K562 (cell line): ENCODE results near the gene YBX2. TPM values are rescaled to one million over a fixed set of nuclear protein-coding genes. Genes with fewer than 3 reads are reported as not detected.

Experiments
- ATAC-seq: fragments of 200-7000 bp; cut with Tn5 transposase; 3 replicates; pipeline ENCODE4 v1.9.1; 2020; ENCODE audit warnings: moderate library complexity
- BruUV-seq: library from RNA; stranded (reverse); fragments of 400-500 nt; replicated peaks from 2 replicates; lab custom pipeline; 2021; lab: Mats Ljungman, UMichigan
- CTCF ChIA-PET: fragments of 300-600 bp; formaldehyde crosslinking; extraction: SDS; loops from one replicate; lab custom pipeline; 2021; ENCODE audit warnings: low intra/inter-chr PET ratio; lab: Yijun Ruan, JAX
- POLR2A ChIA-PET: fragments of 300-600, 350-650 bp; sonication (Branson Sonifier 250); formaldehyde crosslinking; extraction: SDS; loops from one replicate; lab custom pipeline; 2021; ENCODE audit warnings: antibody characterized with exemption, inconsistent platforms; lab: Yijun Ruan, JAX
- DNase-seq, 4 experiments: peaks; one replicate each; pipeline versions ENCODE4 v3.0.0 to v3.0.0-alpha.2; 2011 to 2018; ENCODE audit warnings: low spot score in 3 of 4, mixed read lengths in 3 of 4; ENCODE audit errors: extremely low read depth in 1 of 4
- FAIRE-seq: peaks from 2 replicates; lab custom pipeline; 2011; peaks lifted over from hg19 to GRCh38; lab: Jason Lieb, UNC
- H2AFZ ChIP-seq: 2 replicates; pipeline ENCODE4 v1.6.0; 2011; ENCODE audit warnings: low read depth, low read length, control low read depth, inconsistent platforms
- H3K27ac ChIP-seq: fragments of 200-600 bp; 3 replicates; pipeline ENCODE4 v1.8.0; 2011; ENCODE audit warnings: low read depth, mild to moderate bottlenecking, control low read depth, inconsistent platforms, low read length, moderate library complexity, mixed read lengths; ENCODE audit errors: extremely low read depth
- H3K27me3 ChIP-seq, 2 experiments: fragments of 300-600 bp in 1 of 2; 2 replicates in 1 of 2; 3 replicates in 1 of 2; pipeline versions ENCODE4 v1.6.0 to v1.8.0; 2011; ENCODE audit warnings: inconsistent platforms in 2 of 2, low read length in 2 of 2, mild to moderate bottlenecking in 1 of 2, mixed read lengths in 1 of 2, moderate library complexity in 1 of 2; ENCODE audit not compliant: control insufficient read depth in 2 of 2, insufficient read depth in 2 of 2
- H3K36me3 ChIP-seq: fragments of 300-600 bp; 3 replicates; pipeline ENCODE4 v1.8.0; 2011; ENCODE audit warnings: mild to moderate bottlenecking, low read length, inconsistent platforms; ENCODE audit not compliant: control insufficient read depth, insufficient read depth
- H3K4me1 ChIP-seq, 2 experiments: fragments of 200-600 bp in 1 of 2; replicated peaks in 1 of 2; 2 replicates in 1 of 2; 3 replicates in 1 of 2; pipeline versions ENCODE4 v1.5.1 to v1.8.0; 2011; ENCODE audit warnings: inconsistent platforms in 2 of 2, low read length in 2 of 2, mild to moderate bottlenecking in 1 of 2, mixed read lengths in 1 of 2, moderate library complexity in 1 of 2; ENCODE audit not compliant: control insufficient read depth in 2 of 2, insufficient read depth in 2 of 2
- H3K4me2 ChIP-seq: 2 replicates; pipeline ENCODE4 v1.6.1; 2011; ENCODE audit warnings: low read length, control low read depth, inconsistent platforms, mixed read lengths; ENCODE audit not compliant: insufficient read depth
- H3K4me3 ChIP-seq: fragments of 200-600 bp; sonication (generic), shearing (Covaris generic); 2 replicates; pipeline ENCODE4 v1.5.1; 2016; ENCODE audit warnings: control low read depth, inconsistent platforms
- H3K79me2 ChIP-seq: fragments of 200-600 bp; 3 replicates; pipeline ENCODE4 v1.8.0; 2011; ENCODE audit warnings: low read length, inconsistent platforms; ENCODE audit not compliant: control insufficient read depth, insufficient read depth
- H3K9ac ChIP-seq, 2 experiments: 2 replicates each; pipeline versions ENCODE4 v1.6.0 to v1.6.1; 2011; ENCODE audit warnings: low read depth in 2 of 2, low read length in 2 of 2, control low read depth in 1 of 2, inconsistent platforms in 1 of 2, mild to moderate bottlenecking in 1 of 2, mixed read lengths in 1 of 2; ENCODE audit not compliant: insufficient read depth in 1 of 2
- H3K9me1 ChIP-seq: one replicate; pipeline ENCODE4 v1.6.0; 2011; ENCODE audit warnings: inconsistent platforms, mild to moderate bottlenecking, low read length, moderate library complexity; ENCODE audit not compliant: control insufficient read depth, insufficient read depth
- H3K9me3 ChIP-seq: replicated peaks from 2 replicates; pipeline ENCODE4 v1.5.1; 2011; ENCODE audit warnings: low read depth, low read length, inconsistent platforms; ENCODE audit not compliant: control insufficient read depth, insufficient read depth
- H4K20me1 ChIP-seq: replicated peaks from 2 replicates; pipeline ENCODE4 v1.6.1; 2011; ENCODE audit warnings: low read length, inconsistent platforms, mixed read lengths; ENCODE audit not compliant: control insufficient read depth, insufficient read depth
- BCL6 ChIP-seq: fragments of 250-450 bp; sonication (Bioruptor Pico); IDR thresholded peaks from 2 replicates; pipeline ENCODE4 v1.4.0; 2020
- BDP1 ChIP-seq: IDR thresholded peaks from 3 replicates; pipeline ENCODE4 v1.6.1; 2011; ENCODE audit not compliant: insufficient read length, insufficient read depth
- DNMT1 ChIP-seq: fragments of 450-650 bp; IDR thresholded peaks from 2 replicates; pipeline ENCODE4 v1.6.1; 2016; ENCODE audit warnings: antibody characterized with exemption, mild to moderate bottlenecking
- KAT8 ChIP-seq: fragments of 450-650 bp; IDR thresholded peaks from 2 replicates; pipeline ENCODE4 v1.6.1; 2016; ENCODE audit warnings: low read depth, mild to moderate bottlenecking
- MCM3 ChIP-seq: fragments of 450-650 bp; IDR thresholded peaks from 2 replicates; pipeline ENCODE4 v1.6.1; 2016
- NR0B1 ChIP-seq: fragments of 450-650 bp; IDR thresholded peaks from one replicate; pipeline ENCODE4 v1.6.1; 2018; ENCODE audit warnings: mild to moderate bottlenecking, moderate library complexity; ENCODE audit not compliant: partially characterized antibody
- PHF8 ChIP-seq: fragments of 200-600 bp; sonication (generic); IDR thresholded peaks from 2 replicates; pipeline ENCODE4 v1.6.1; 2012; ENCODE audit warnings: mixed run types, mild to moderate bottlenecking, inconsistent platforms, low read length, moderate library complexity, borderline replicate concordance
- RBFOX2 ChIP-seq: fragments of 200-400 bp; formaldehyde crosslinking; IDR thresholded peaks from 2 replicates; pipeline ENCODE4 v1.6.1; 2017; ENCODE audit warnings: low read depth, mild to moderate bottlenecking, low read length, moderate library complexity
- STAT5A ChIP-seq: IDR thresholded peaks from 2 replicates; pipeline ENCODE4 v1.6.1; 2012; ENCODE audit warnings: low read length, inconsistent platforms, borderline replicate concordance
- TSHZ1 ChIP-seq: fragments of 250-450 bp; sonication (Bioruptor Pico); IDR thresholded peaks from 2 replicates; pipeline ENCODE4 v1.4.0; 2020; ENCODE audit warnings: mild to moderate bottlenecking, moderate library complexity
- ZNF23 ChIP-seq: fragments of 250-450 bp; sonication (Bioruptor Pico); IDR thresholded peaks from 2 replicates; pipeline ENCODE4 v1.4.0; 2020; ENCODE audit warnings: mild to moderate bottlenecking
- ZNF609 ChIP-seq: sonication (generic); formaldehyde crosslinking; IDR thresholded peaks from 2 replicates; pipeline ENCODE4 v1.8.1; 2023; ENCODE audit warnings: missing genetic modification reagents, mild to moderate bottlenecking, borderline replicate concordance
- WGBS: fragments of 100-300 bp; shearing (Covaris generic); methylation state at CpG from one replicate; pipeline ENCODE4 v1.1.6; 2016; ENCODE audit warnings: low coverage, mixed read lengths; ENCODE audit not compliant: insufficient coverage; ENCODE audit errors: missing lambda C conversion rate; 5-methylcytosine and 5-hydroxymethylcytosine counted together
- in situ Hi-C: fragments of 300-500 bp; cut with MboI; formaldehyde crosslinking; loops from 4 replicates; pipeline ENCODE4 v1.15.0; 2018; ENCODE audit warnings: inconsistent platforms, mixed read lengths
- intact Hi-C: fragments of 100-400 bp; cut with micrococcal nuclease; formaldehyde crosslinking; loops from 2 replicates; pipeline ENCODE4 v1.14.2; 2022
- polyA plus RNA-seq, 8 experiments: library from polyadenylated mRNA; depleted of rRNA in 4 of 8; stranded (reverse) in 5 of 8; unstranded in 3 of 8; fragments of >200 nt; fragmentation: Nextera tagmentation in 2 of 8; fragmentation: Illumina TruSeq in 1 of 8; extraction: Ambion mirVana in 2 of 8; extraction: Trizol in 1 of 8; gene quantifications; 2 replicates each; pipeline versions ENCODE4 v1.2.1 to v1.2.3, GENCODE V29; 2011 to 2014; ENCODE audit warnings: inconsistent platforms in 1 of 8, missing spikeins in 1 of 8
- total RNA-seq, 7 experiments: library from RNA; depleted of rRNA in 6 of 7; stranded (reverse); fragments of >200 nt in 6 of 7; fragmentation: Illumina TruSeq in 2 of 7; extraction: Trizol in 2 of 7; gene quantifications; 2 replicates each; pipeline versions ENCODE4 v1.2.1 to v1.2.3, GENCODE V29; 2011 to 2021; ENCODE audit warnings: low replicate concordance in 1 of 7

Gene YBX2
- total and polyA plus RNA-seq, 9 of the 15 experiments (the other 6 are each of a cell fraction or from before 2014, with no cell fraction given): 0.03 to 0.59 (median 0.27) TPM; not detected in 6

- peak overlapping the region; percentile 97 for H2AFZ ChIP-seq
- in situ Hi-C loops: no loop called here
- TF ChIP-seq RBFOX2 (peak; percentile 58; the same call in 1 of the 2 replicates), NR0B1 (no peak), ZNF23 (CRISPR knock-in tag) (no peak), STAT5A (no peak), PHF8 (peak; percentile 49; the same call in 1 of the 2 replicates), BDP1 (no peak), BCL6 (CRISPR knock-in tag) (no peak), ZNF609 (CRISPR knock-in tag) (no peak), KAT8 (no peak), MCM3 (no peak), TSHZ1 (CRISPR knock-in tag) (no peak), DNMT1 (no peak)
These were observed 31.3 kb downstream of the YBX2 start for GRCh38 chr17:7262935-7263800.

More at GRCh38 chr17:7262935-7263800, 31.3 kb downstream of the YBX2 start:
- Histone ChIP-seq H3K9ac (peak overlapping the region; percentile 63 to 89), H3K27ac (peak overlapping the region; percentile 70), H3K36me3 (peaks cover 21% of the 10 kb centered on the region; the same call in 2 of the 3 replicates), H3K9me3 (no peaks in the 10 kb centered on the region), H3K9me1 (no peaks in the 10 kb centered on the region), H3K27me3 (no peaks in the 10 kb centered on the region), H3K4me2 (peak overlapping the region; percentile 95), H3K79me2 (no peaks in the 10 kb centered on the region), H3K4me1 (peaks cover 10 to 35% of the 10 kb centered on the region in 2 experiments; a peak in 4 of 5 replicates), H3K4me3 (peak overlapping the region; percentile 47), H4K20me1 (no peaks in the 10 kb centered on the region)
- CTCF ChIA-PET: no interaction called here
- intact Hi-C loops: no loop called here
- ATAC-seq (peak; percentile 92), FAIRE-seq (peak; percentile 93), DNase-seq (peak; percentile 79 to 88 (median 82))
- WGBS: under 1% methylated on average over 15 of the region's 26 CpGs
- POLR2A ChIA-PET: interaction anchor here (0.6 to 1.9 kb wide), 4 partner anchors 9 to 878 kb away, joined by 3 to 8 read pairs (median 4); no protein-coding TSS in a partner anchor
- BruUV-seq: no TSS peak
